MCF 10A (cell line): ENCODE measurements around the gene LRCOL1. TPM values are rescaled to one million over a fixed set of nuclear protein-coding genes. Genes with fewer than 3 reads are reported as not detected.

Source experiments
- BruUV-seq: library from RNA; stranded (reverse); fragments of 400-500 nt; replicated peaks from 2 replicates; lab custom pipeline; 2021; lab: Mats Ljungman, UMichigan
- CTCF ChIA-PET: fragments of 300-600 bp; sonication (Branson Sonifier 250); formaldehyde crosslinking; extraction: SDS; loops from one replicate; lab custom pipeline; 2021; ENCODE audit warnings: antibody characterized with exemption, inconsistent platforms; lab: Yijun Ruan, JAX
- POLR2A ChIA-PET: fragments of 300-600, 350-650 bp; sonication (Branson Sonifier 250); formaldehyde crosslinking; extraction: SDS; loops from one replicate; lab custom pipeline; 2020; ENCODE audit warnings: antibody characterized with exemption, inconsistent platforms; lab: Yijun Ruan, JAX
- DNase-seq: peaks from one replicate; pipeline ENCODE4 v3.0.0-alpha.2; 2018; ENCODE audit not compliant: unreplicated experiment
- H3K27ac Mint-ChIP-seq: one replicate; pipeline ENCODE4 v1.8.0; 2022; ENCODE audit warnings: mild to moderate bottlenecking, low read depth, mixed read lengths; ENCODE audit not compliant: unreplicated experiment
- H3K27me3 Mint-ChIP-seq: one replicate; pipeline ENCODE4 v1.8.0; 2022; ENCODE audit warnings: mixed read lengths; ENCODE audit not compliant: insufficient read depth, unreplicated experiment
- H3K36me3 Mint-ChIP-seq: one replicate; pipeline ENCODE4 v1.8.0; 2022; ENCODE audit warnings: mild to moderate bottlenecking, moderate library complexity, mixed read lengths; ENCODE audit not compliant: insufficient read depth, unreplicated experiment
- H3K4me1 Mint-ChIP-seq: one replicate; pipeline ENCODE4 v1.8.0; 2022; ENCODE audit warnings: mixed read lengths; ENCODE audit not compliant: insufficient read depth, unreplicated experiment
- H3K4me3 Mint-ChIP-seq: one replicate; pipeline ENCODE4 v1.8.0; 2022; ENCODE audit warnings: mild to moderate bottlenecking, moderate library complexity, mixed read lengths; ENCODE audit not compliant: unreplicated experiment
- H3K9me3 Mint-ChIP-seq: one replicate; pipeline ENCODE4 v1.8.0; 2022; ENCODE audit warnings: mixed read lengths; ENCODE audit not compliant: unreplicated experiment
- CTCF ChIP-seq: fragments of 200-600 bp; IDR thresholded peaks from one replicate; pipeline ENCODE4 v1.8.0; 2022; ENCODE audit warnings: antibody characterized with exemption, mild to moderate bottlenecking; ENCODE audit not compliant: unreplicated experiment
- intact Hi-C: fragments of 100-400 bp; cut with micrococcal nuclease; formaldehyde crosslinking; loops from 2 replicates; pipeline ENCODE4 v1.14.1; 2022
- total RNA-seq: library from RNA; stranded (reverse); gene quantifications from 2 replicates; pipeline ENCODE4 v1.2.3, GENCODE V29; 2022

LRCOL1 gene
- total RNA-seq, 1 experiment from 2014 or later: not detected

DNA sequence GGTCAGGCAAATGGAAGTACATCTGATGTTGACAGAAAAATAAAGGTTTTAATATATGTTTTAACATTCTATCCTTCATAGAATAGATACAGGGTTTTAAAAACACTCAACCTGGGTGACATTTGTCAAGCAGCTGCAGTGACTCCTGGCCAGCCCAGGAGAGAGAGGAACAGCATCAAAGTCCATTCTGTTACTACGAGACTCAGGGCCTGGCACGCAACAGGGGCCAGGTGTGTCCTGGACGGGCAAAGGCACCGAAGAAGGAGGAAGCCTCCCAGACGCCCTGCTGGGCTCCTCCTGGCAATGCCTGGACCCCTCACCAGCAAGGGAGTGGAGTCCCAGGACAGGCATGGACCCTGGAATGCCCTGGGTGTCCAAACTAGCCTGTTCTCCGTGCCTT lies 22.1 kb downstream of the LRCOL1 start:
- Mint-ChIP-seq H3K9me3 (no peaks in the 10 kb centered on the region), H3K4me3 (no peak overlapping the region), H3K4me1 (no peaks in the 10 kb centered on the region), H3K27me3 (no peaks in the 10 kb centered on the region), H3K36me3 (peaks cover 5% of the 10 kb centered on the region), H3K27ac (no peak overlapping the region)
- intact Hi-C loops: no loop called here
- BruUV-seq: no TSS peak
- DNase-seq: no peak
- ChIA-PET POLR2A (no interaction called here), CTCF (no interaction called here)
- TF ChIP-seq CTCF: no peak

- no TSS peak for BruUV-seq
- Mint-ChIP-seq H3K4me3 (no peak overlapping the region), H3K9me3 (no peaks in the 10 kb centered on the region), H3K27ac (no peak overlapping the region), H3K36me3 (peaks cover 5% of the 10 kb centered on the region), H3K27me3 (no peaks in the 10 kb centered on the region), H3K4me1 (no peaks in the 10 kb centered on the region)
- no peak for DNase-seq
- intact Hi-C loops: no loop called here
- ChIA-PET POLR2A (no interaction called here), CTCF (no interaction called here)
- no peak for TF ChIP-seq CTCF
These were observed 22.6 kb downstream of the LRCOL1 start for GRCh38 chr12:132587781-132588180.

- no peak for TF ChIP-seq CTCF
- no TSS peak for BruUV-seq
- Mint-ChIP-seq H3K36me3 (peaks cover 5% of the 10 kb centered on the region), H3K27me3 (no peaks in the 10 kb centered on the region), H3K9me3 (no peaks in the 10 kb centered on the region), H3K4me3 (no peak overlapping the region), H3K4me1 (no peaks in the 10 kb centered on the region), H3K27ac (no peak overlapping the region)
- ChIA-PET CTCF (interaction anchor here (0.8 kb wide), 3 partner anchors 13 to 26 kb away, joined by 3 to 4 read pairs (median 3); no protein-coding TSS in a partner anchor), POLR2A (no interaction called here)
- no peak for DNase-seq
- intact Hi-C loops: no loop called here
These were observed 23.5 kb downstream of the LRCOL1 start for GRCh38 chr12:132586929-132587328.

DNA sequence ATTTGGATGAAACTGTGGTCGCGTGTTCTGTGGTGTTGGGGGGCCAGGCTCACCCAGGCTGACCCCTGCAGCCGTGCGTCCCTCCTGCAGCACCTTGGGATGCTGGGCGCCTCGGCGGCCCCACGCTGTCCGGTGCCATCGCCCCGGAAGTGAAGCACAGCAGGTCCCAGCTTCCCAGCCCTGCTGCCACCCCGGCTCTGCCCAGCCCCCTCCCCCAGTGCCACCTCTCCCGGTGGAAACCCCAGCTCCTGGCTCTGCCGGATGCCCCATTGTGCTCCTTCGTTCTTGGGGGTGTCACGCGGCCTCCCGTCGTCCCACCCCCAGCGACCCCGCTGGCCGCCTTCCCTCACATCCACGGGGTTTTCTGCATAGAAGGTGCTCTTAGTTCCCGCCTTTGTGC lies 25.2 kb downstream of the LRCOL1 start:
- no peak for DNase-seq
- no peak overlapping the region for H3K27ac Mint-ChIP-seq
- H3K4me3 Mint-ChIP-seq: no peak overlapping the region
- BruUV-seq: no TSS peak
- no peak for TF ChIP-seq CTCF
- H3K4me1 Mint-ChIP-seq: no peaks in the 10 kb centered on the region
- intact Hi-C loops: no loop called here
- no peaks in the 10 kb centered on the region for H3K9me3 Mint-ChIP-seq
- POLR2A ChIA-PET: no interaction called here
- CTCF ChIA-PET: no interaction called here
- peaks cover 9% of the 10 kb centered on the region for H3K36me3 Mint-ChIP-seq
- no peaks in the 10 kb centered on the region for H3K27me3 Mint-ChIP-seq
